Activated T-cell treated with anti-CD3 and anti-CD28 coated beads, Interleukin-2, amount 50 U/mL, for 4 hours (primary cell): ENCODE measurements around the gene PRKAG2. TPM values are rescaled to one million over a fixed set of nuclear protein-coding genes. Genes with fewer than 3 reads are reported as not detected.

ENCODE experiments used
- ATAC-seq, 2 donors: fragments of 200-7000 bp; cut with Tn5 transposase; one replicate each; pipeline ENCODE4 v1.10.0; 2021
- DNase-seq: peaks from one replicate; pipeline ENCODE4 v3.0.0-alpha.2; 2020
- H3K27me3 Mint-ChIP-seq: one replicate; pipeline ENCODE4 v1.8.0; 2021; ENCODE audit warnings: low read depth, mixed read lengths
- H3K36me3 Mint-ChIP-seq: one replicate; pipeline ENCODE4 v1.8.0; 2022; ENCODE audit warnings: mixed read lengths; ENCODE audit not compliant: insufficient read depth
- H3K4me1 Mint-ChIP-seq: one replicate; pipeline ENCODE4 v1.8.0; 2021; ENCODE audit warnings: low read depth, mixed read lengths
- H3K4me3 Mint-ChIP-seq: one replicate; pipeline ENCODE4 v1.8.0; 2021; ENCODE audit warnings: mild to moderate bottlenecking, moderate library complexity, mixed read lengths
- H3K9me3 Mint-ChIP-seq: one replicate; pipeline ENCODE4 v1.8.0; 2021; ENCODE audit warnings: mixed read lengths
- total RNA-seq, 3 donors: library from RNA; stranded (reverse); gene quantifications; one replicate each; pipeline ENCODE4 v1.2.1, GENCODE V29; 2021

The PRKAG2 gene
- total RNA-seq, 3 donors from 2014 or later: 28.6 to 31.5 (median 29.3) TPM

GRCh38 chr7:151825721-151826120 is 51.2 kb downstream of the PRKAG2 start:
- ATAC-seq (no peak), DNase-seq (no peak)
- peaks cover 3% of the 10 kb centered on the region for H3K36me3 Mint-ChIP-seq
- H3K27me3 Mint-ChIP-seq: no peaks in the 10 kb centered on the region
- H3K4me1 Mint-ChIP-seq: peaks cover 13% of the 10 kb centered on the region
- H3K9me3 Mint-ChIP-seq: no peaks in the 10 kb centered on the region
- H3K4me3 Mint-ChIP-seq: no peak overlapping the region

GRCh38 chr7:151824373-151824933 is 52.5 kb downstream of the PRKAG2 start:
- H3K4me1 Mint-ChIP-seq: peaks cover 12% of the 10 kb centered on the region
- DNase-seq (no peak), ATAC-seq (no peak)
- no peaks in the 10 kb centered on the region for H3K9me3 Mint-ChIP-seq
- no peaks in the 10 kb centered on the region for H3K27me3 Mint-ChIP-seq
- no peak overlapping the region for H3K4me3 Mint-ChIP-seq
- peaks cover 3% of the 10 kb centered on the region for H3K36me3 Mint-ChIP-seq

- no peak for ATAC-seq
Observed at GRCh38 chr7:151823566-151824372, 53.1 kb downstream of the PRKAG2 start.

GRCh38 chr7:151822541-151823181 is 54.3 kb downstream of the PRKAG2 start:
- H3K9me3 Mint-ChIP-seq: no peaks in the 10 kb centered on the region
- H3K4me1 Mint-ChIP-seq: peaks cover 5% of the 10 kb centered on the region
- no peak overlapping the region for H3K4me3 Mint-ChIP-seq
- DNase-seq (no peak), ATAC-seq (no peak)
- peaks cover under 1% of the 10 kb centered on the region for H3K36me3 Mint-ChIP-seq
- H3K27me3 Mint-ChIP-seq: no peaks in the 10 kb centered on the region

More at GRCh38 chr7:151823566-151824372, 53.1 kb downstream of the PRKAG2 start:
- Mint-ChIP-seq H3K4me1 (peaks cover 5% of the 10 kb centered on the region), H3K27me3 (no peaks in the 10 kb centered on the region), H3K9me3 (no peaks in the 10 kb centered on the region), H3K36me3 (peaks cover 3% of the 10 kb centered on the region), H3K4me3 (no peak overlapping the region)
- DNase-seq: no peak

- Mint-ChIP-seq H3K4me3 (no peak overlapping the region), H3K27me3 (no peaks in the 10 kb centered on the region), H3K9me3 (no peaks in the 10 kb centered on the region), H3K4me1 (peaks cover 9% of the 10 kb centered on the region), H3K36me3 (peaks cover 2% of the 10 kb centered on the region)
- DNase-seq: no peak
- ATAC-seq: no peak
Observed at GRCh38 chr7:151821806-151822540, 54.9 kb downstream of the PRKAG2 start.

GRCh38 chr7:151821226-151821625 is 55.7 kb downstream of the PRKAG2 start:
- Mint-ChIP-seq H3K4me1 (peaks cover 7% of the 10 kb centered on the region), H3K27me3 (no peaks in the 10 kb centered on the region), H3K9me3 (no peaks in the 10 kb centered on the region), H3K4me3 (no peak overlapping the region), H3K36me3 (peaks cover 2% of the 10 kb centered on the region)
- DNase-seq (no peak), ATAC-seq (no peak)

GRCh38 chr7:151820491-151821105 is 56.3 kb downstream of the PRKAG2 start:
- Mint-ChIP-seq H3K36me3 (peaks cover 2% of the 10 kb centered on the region), H3K9me3 (no peaks in the 10 kb centered on the region), H3K4me1 (peaks cover 8% of the 10 kb centered on the region), H3K27me3 (no peaks in the 10 kb centered on the region), H3K4me3 (no peak overlapping the region)
- ATAC-seq: no peak
- DNase-seq: no peak

- DNase-seq: no peak
- Mint-ChIP-seq H3K36me3 (peaks cover 2% of the 10 kb centered on the region), H3K4me3 (no peak overlapping the region), H3K9me3 (no peaks in the 10 kb centered on the region), H3K4me1 (peaks cover 5% of the 10 kb centered on the region), H3K27me3 (no peaks in the 10 kb centered on the region)
- ATAC-seq: no peak
Observed at GRCh38 chr7:151819866-151820265, 57.0 kb downstream of the PRKAG2 start.

GRCh38 chr7:151818674-151819519 is 58.0 kb downstream of the PRKAG2 start:
- no peak for ATAC-seq
- peaks cover 8% of the 10 kb centered on the region for H3K4me1 Mint-ChIP-seq
- DNase-seq: no peak
- H3K4me3 Mint-ChIP-seq: no peak overlapping the region
- no peaks in the 10 kb centered on the region for H3K9me3 Mint-ChIP-seq
- peaks cover 2% of the 10 kb centered on the region for H3K36me3 Mint-ChIP-seq
- H3K27me3 Mint-ChIP-seq: no peaks in the 10 kb centered on the region

- H3K36me3 Mint-ChIP-seq: peaks cover 2% of the 10 kb centered on the region
- no peak overlapping the region for H3K4me3 Mint-ChIP-seq
- peaks cover 13% of the 10 kb centered on the region for H3K4me1 Mint-ChIP-seq
- no peak for ATAC-seq
- H3K27me3 Mint-ChIP-seq: no peaks in the 10 kb centered on the region
- DNase-seq: no peak
- no peaks in the 10 kb centered on the region for H3K9me3 Mint-ChIP-seq
Observed at GRCh38 chr7:151817981-151818673, 58.8 kb downstream of the PRKAG2 start.

- DNase-seq: no peak
- H3K27me3 Mint-ChIP-seq: no peaks in the 10 kb centered on the region
Observed at GRCh38 chr7:151817315-151817690, 59.6 kb downstream of the PRKAG2 start.

GRCh38 chr7:151816562-151817314 is 60.2 kb downstream of the PRKAG2 start:
- Mint-ChIP-seq H3K4me1 (peaks cover 15% of the 10 kb centered on the region), H3K36me3 (peaks cover 4% of the 10 kb centered on the region), H3K4me3 (no peak overlapping the region), H3K9me3 (no peaks in the 10 kb centered on the region), H3K27me3 (no peaks in the 10 kb centered on the region)
- DNase-seq: no peak
- ATAC-seq: no peak

More at GRCh38 chr7:151817315-151817690, 59.6 kb downstream of the PRKAG2 start:
- peaks cover 2% of the 10 kb centered on the region for H3K36me3 Mint-ChIP-seq
- no peak for ATAC-seq
- no peaks in the 10 kb centered on the region for H3K9me3 Mint-ChIP-seq
- peaks cover 13% of the 10 kb centered on the region for H3K4me1 Mint-ChIP-seq
- H3K4me3 Mint-ChIP-seq: no peak overlapping the region
